K562 (cell line): ENCODE data around the gene EPS8L1. TPM values are rescaled to one million over a fixed set of nuclear protein-coding genes. Genes with fewer than 3 reads are reported as not detected.
"Not testable (repeated sequence)": the region's sequence is repeated elsewhere in the genome, so short reads cannot be mapped to it uniquely, and the experiment has no call there.

Source experiments
- ATAC-seq: fragments of 200-7000 bp; cut with Tn5 transposase; 3 replicates; pipeline ENCODE4 v1.9.1; 2020; ENCODE audit warnings: moderate library complexity
- BruUV-seq: library from RNA; stranded (reverse); fragments of 400-500 nt; replicated peaks from 2 replicates; lab custom pipeline; 2021; lab: Mats Ljungman, UMichigan
- CTCF ChIA-PET: fragments of 300-600 bp; formaldehyde crosslinking; extraction: SDS; loops from one replicate; lab custom pipeline; 2021; ENCODE audit warnings: low intra/inter-chr PET ratio; lab: Yijun Ruan, JAX
- POLR2A ChIA-PET: fragments of 300-600, 350-650 bp; sonication (Branson Sonifier 250); formaldehyde crosslinking; extraction: SDS; loops from one replicate; lab custom pipeline; 2021; ENCODE audit warnings: antibody characterized with exemption, inconsistent platforms; lab: Yijun Ruan, JAX
- DNase-seq, 4 experiments: peaks; one replicate each; pipeline versions ENCODE4 v3.0.0 to v3.0.0-alpha.2; 2011 to 2018; ENCODE audit warnings: low spot score in 3 of 4, mixed read lengths in 3 of 4; ENCODE audit errors: extremely low read depth in 1 of 4
- FAIRE-seq: peaks from 2 replicates; lab custom pipeline; 2011; peaks lifted over from hg19 to GRCh38; lab: Jason Lieb, UNC
- H2AFZ ChIP-seq: 2 replicates; pipeline ENCODE4 v1.6.0; 2011; ENCODE audit warnings: low read depth, low read length, control low read depth, inconsistent platforms
- H3K27ac ChIP-seq: fragments of 200-600 bp; 3 replicates; pipeline ENCODE4 v1.8.0; 2011; ENCODE audit warnings: low read depth, mild to moderate bottlenecking, control low read depth, inconsistent platforms, low read length, moderate library complexity, mixed read lengths; ENCODE audit errors: extremely low read depth
- H3K27me3 ChIP-seq, 2 experiments: fragments of 300-600 bp in 1 of 2; 2 replicates in 1 of 2; 3 replicates in 1 of 2; pipeline versions ENCODE4 v1.6.0 to v1.8.0; 2011; ENCODE audit warnings: inconsistent platforms in 2 of 2, low read length in 2 of 2, mild to moderate bottlenecking in 1 of 2, mixed read lengths in 1 of 2, moderate library complexity in 1 of 2; ENCODE audit not compliant: control insufficient read depth in 2 of 2, insufficient read depth in 2 of 2
- H3K36me3 ChIP-seq: fragments of 300-600 bp; 3 replicates; pipeline ENCODE4 v1.8.0; 2011; ENCODE audit warnings: mild to moderate bottlenecking, low read length, inconsistent platforms; ENCODE audit not compliant: control insufficient read depth, insufficient read depth
- H3K4me1 ChIP-seq, 2 experiments: fragments of 200-600 bp in 1 of 2; replicated peaks in 1 of 2; 2 replicates in 1 of 2; 3 replicates in 1 of 2; pipeline versions ENCODE4 v1.5.1 to v1.8.0; 2011; ENCODE audit warnings: inconsistent platforms in 2 of 2, low read length in 2 of 2, mild to moderate bottlenecking in 1 of 2, mixed read lengths in 1 of 2, moderate library complexity in 1 of 2; ENCODE audit not compliant: control insufficient read depth in 2 of 2, insufficient read depth in 2 of 2
- H3K4me2 ChIP-seq: 2 replicates; pipeline ENCODE4 v1.6.1; 2011; ENCODE audit warnings: low read length, control low read depth, inconsistent platforms, mixed read lengths; ENCODE audit not compliant: insufficient read depth
- H3K4me3 ChIP-seq: fragments of 200-600 bp; sonication (generic), shearing (Covaris generic); 2 replicates; pipeline ENCODE4 v1.5.1; 2016; ENCODE audit warnings: control low read depth, inconsistent platforms
- H3K79me2 ChIP-seq: fragments of 200-600 bp; 3 replicates; pipeline ENCODE4 v1.8.0; 2011; ENCODE audit warnings: low read length, inconsistent platforms; ENCODE audit not compliant: control insufficient read depth, insufficient read depth
- H3K9ac ChIP-seq, 2 experiments: 2 replicates each; pipeline versions ENCODE4 v1.6.0 to v1.6.1; 2011; ENCODE audit warnings: low read depth in 2 of 2, low read length in 2 of 2, control low read depth in 1 of 2, inconsistent platforms in 1 of 2, mild to moderate bottlenecking in 1 of 2, mixed read lengths in 1 of 2; ENCODE audit not compliant: insufficient read depth in 1 of 2
- H3K9me1 ChIP-seq: one replicate; pipeline ENCODE4 v1.6.0; 2011; ENCODE audit warnings: inconsistent platforms, mild to moderate bottlenecking, low read length, moderate library complexity; ENCODE audit not compliant: control insufficient read depth, insufficient read depth
- H3K9me3 ChIP-seq: replicated peaks from 2 replicates; pipeline ENCODE4 v1.5.1; 2011; ENCODE audit warnings: low read depth, low read length, inconsistent platforms; ENCODE audit not compliant: control insufficient read depth, insufficient read depth
- H4K20me1 ChIP-seq: replicated peaks from 2 replicates; pipeline ENCODE4 v1.6.1; 2011; ENCODE audit warnings: low read length, inconsistent platforms, mixed read lengths; ENCODE audit not compliant: control insufficient read depth, insufficient read depth
- BRF1 ChIP-seq: IDR thresholded peaks from 3 replicates; pipeline ENCODE4 v1.6.1; 2011; ENCODE audit warnings: borderline replicate concordance, mild to moderate bottlenecking; ENCODE audit not compliant: insufficient read length; ENCODE audit errors: extremely low read depth
- FIP1L1 ChIP-seq: fragments of 200-400 bp; formaldehyde crosslinking; IDR thresholded peaks from 2 replicates; pipeline ENCODE4 v1.6.1; 2018; ENCODE audit warnings: mild to moderate bottlenecking, low read depth, low read length; ENCODE audit not compliant: poor library complexity, severe bottlenecking
- POLR2G ChIP-seq: fragments of 200-400 bp; formaldehyde crosslinking; IDR thresholded peaks from 2 replicates; pipeline ENCODE4 v1.6.1; 2017; ENCODE audit warnings: low read depth, mild to moderate bottlenecking, antibody characterized with exemption, low read length, moderate library complexity
- RBFOX2 ChIP-seq: fragments of 200-400 bp; formaldehyde crosslinking; IDR thresholded peaks from 2 replicates; pipeline ENCODE4 v1.6.1; 2017; ENCODE audit warnings: low read depth, mild to moderate bottlenecking, low read length, moderate library complexity
- WGBS: fragments of 100-300 bp; shearing (Covaris generic); methylation state at CpG from one replicate; pipeline ENCODE4 v1.1.6; 2016; ENCODE audit warnings: low coverage, mixed read lengths; ENCODE audit not compliant: insufficient coverage; ENCODE audit errors: missing lambda C conversion rate; 5-methylcytosine and 5-hydroxymethylcytosine counted together
- in situ Hi-C: fragments of 300-500 bp; cut with MboI; formaldehyde crosslinking; loops from 4 replicates; pipeline ENCODE4 v1.15.0; 2018; ENCODE audit warnings: inconsistent platforms, mixed read lengths
- intact Hi-C: fragments of 100-400 bp; cut with micrococcal nuclease; formaldehyde crosslinking; loops from 2 replicates; pipeline ENCODE4 v1.14.2; 2022
- polyA plus RNA-seq, 8 experiments: library from polyadenylated mRNA; depleted of rRNA in 4 of 8; stranded (reverse) in 5 of 8; unstranded in 3 of 8; fragments of >200 nt; fragmentation: Nextera tagmentation in 2 of 8; fragmentation: Illumina TruSeq in 1 of 8; extraction: Ambion mirVana in 2 of 8; extraction: Trizol in 1 of 8; gene quantifications; 2 replicates each; pipeline versions ENCODE4 v1.2.1 to v1.2.3, GENCODE V29; 2011 to 2014; ENCODE audit warnings: inconsistent platforms in 1 of 8, missing spikeins in 1 of 8
- total RNA-seq, 7 experiments: library from RNA; depleted of rRNA in 6 of 7; stranded (reverse); fragments of >200 nt in 6 of 7; fragmentation: Illumina TruSeq in 2 of 7; extraction: Trizol in 2 of 7; gene quantifications; 2 replicates each; pipeline versions ENCODE4 v1.2.1 to v1.2.3, GENCODE V29; 2011 to 2021; ENCODE audit warnings: low replicate concordance in 1 of 7
- TF ChIP-seq, protein P1 (sequence below): fragments of 450-650 bp; formaldehyde crosslinking; conservative IDR thresholded peaks from 2 replicates; pipeline ENCODE4 v1.4.0; 2022; ENCODE audit warnings: mild to moderate bottlenecking, missing genetic modification characterization

The EPS8L1 gene
- total and polyA plus RNA-seq, 9 of the 15 experiments (the other 6 are each of a cell fraction or from before 2014, with no cell fraction given) = 0.35 to 22.1 (median 11.9) TPM

DNA sequence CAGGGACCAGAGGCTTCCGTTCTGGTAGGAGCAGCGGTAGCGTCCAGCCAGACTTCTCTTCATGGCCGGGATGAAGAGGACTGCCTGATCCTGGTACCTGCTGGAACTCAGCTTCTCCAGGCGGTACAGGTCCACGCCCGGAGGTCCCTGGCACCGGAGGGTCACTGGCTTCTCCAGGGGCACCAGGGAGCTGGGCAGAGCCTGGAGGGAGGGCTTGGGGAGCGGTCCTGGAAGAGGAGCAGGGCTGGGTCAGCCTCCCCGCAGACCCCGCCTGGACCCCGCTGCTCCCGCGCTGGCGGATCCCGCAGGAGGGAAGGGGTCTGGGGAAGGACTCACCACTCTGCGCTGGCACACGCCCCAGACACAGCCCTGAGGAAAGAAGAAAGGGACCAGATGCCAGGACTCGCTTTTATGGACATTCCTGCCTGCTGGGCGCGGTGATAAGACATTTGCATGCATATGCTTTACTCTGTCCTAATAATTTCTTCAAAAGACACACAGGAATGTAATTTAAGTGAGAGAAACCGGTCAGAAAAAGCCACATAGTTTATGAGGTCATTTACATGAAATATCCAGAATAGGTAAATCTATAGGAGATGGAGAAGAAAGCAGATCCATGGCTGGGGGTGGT, 43.4 kb upstream of the EPS8L1 start (continued):
- TF ChIP-seq BRF1 = no peak
- TF ChIP-seq, protein P1, sequence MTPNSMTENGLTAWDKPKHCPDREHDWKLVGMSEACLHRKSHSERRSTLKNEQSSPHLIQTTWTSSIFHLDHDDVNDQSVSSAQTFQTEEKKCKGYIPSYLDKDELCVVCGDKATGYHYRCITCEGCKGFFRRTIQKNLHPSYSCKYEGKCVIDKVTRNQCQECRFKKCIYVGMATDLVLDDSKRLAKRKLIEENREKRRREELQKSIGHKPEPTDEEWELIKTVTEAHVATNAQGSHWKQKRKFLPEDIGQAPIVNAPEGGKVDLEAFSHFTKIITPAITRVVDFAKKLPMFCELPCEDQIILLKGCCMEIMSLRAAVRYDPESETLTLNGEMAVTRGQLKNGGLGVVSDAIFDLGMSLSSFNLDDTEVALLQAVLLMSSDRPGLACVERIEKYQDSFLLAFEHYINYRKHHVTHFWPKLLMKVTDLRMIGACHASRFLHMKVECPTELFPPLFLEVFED = no peak

DNA sequence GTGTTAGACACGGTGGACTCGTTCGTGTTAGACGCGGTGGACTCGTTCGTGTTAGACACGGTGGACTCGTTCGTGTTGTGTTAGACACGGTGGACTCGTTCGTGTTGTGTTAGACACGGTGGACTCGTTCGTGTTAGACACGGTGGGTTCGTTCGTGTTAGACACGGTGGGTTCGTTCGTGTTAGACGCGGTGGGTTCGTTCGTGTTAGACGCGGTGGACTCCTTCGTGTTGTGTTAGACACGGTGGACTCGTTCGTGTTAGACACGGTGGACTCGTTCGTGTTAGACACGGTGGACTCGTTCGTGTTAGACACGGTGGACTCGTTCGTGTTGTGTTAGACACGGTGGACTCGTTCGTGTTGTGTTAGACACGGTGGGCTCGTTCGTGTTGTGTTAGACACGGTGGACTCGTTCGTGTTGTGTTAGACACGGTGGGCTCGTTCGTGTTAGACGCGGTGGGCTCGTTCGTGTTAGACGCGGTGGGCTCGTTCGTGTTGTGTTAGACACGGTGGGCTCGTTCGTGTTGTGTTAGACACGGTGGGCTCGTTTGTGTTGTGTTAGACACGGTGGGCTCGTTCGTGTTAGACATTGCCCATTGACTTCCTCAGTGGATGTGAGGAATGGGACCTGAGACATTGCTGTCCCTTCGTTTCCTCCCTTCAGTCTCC, 42.6 kb upstream of the EPS8L1 start:
- not testable (repeated sequence) for FAIRE-seq

More for the DNA sequence above, 42.6 kb upstream of the EPS8L1 start:
- ATAC-seq, DNase-seq, in situ Hi-C loops, H3K4me3 ChIP-seq, H2AFZ ChIP-seq, H3K9me3 ChIP-seq, intact Hi-C loops, BruUV-seq, CTCF ChIA-PET, H3K9ac ChIP-seq, H3K4me2 ChIP-seq, H4K20me1 ChIP-seq, H3K27ac ChIP-seq, POLR2A ChIA-PET, H3K27me3 ChIP-seq, H3K9me1 ChIP-seq: not testable (repeated sequence)
- TF ChIP-seq POLR2G = peak; percentile 69
- peak; percentile 36; the same call in 1 of the 2 replicates for TF ChIP-seq RBFOX2
- peak; percentile 33 for TF ChIP-seq FIP1L1
- Histone ChIP-seq H3K36me3 (peaks cover 40% of the 10 kb centered on the region; the same call in 2 of the 3 replicates), H3K79me2 (peaks cover 94% of the 10 kb centered on the region), H3K4me1 (peaks cover 21 to 22% of the 10 kb centered on the region in 2 experiments; a peak in 4 of 5 replicates)
- WGBS = 92% methylated on average over 12 of the region's 70 CpGs
